Activated T-cell treated with anti-CD3 and anti-CD28 coated beads, Interleukin-2, amount 50 U/mL, for 48 hours (primary cell): ENCODE measurements around the gene DARS1.
A peak's percentile ranks its signal among the peaks of the same experiment; 100 is the strongest.
"Not testable (repeated sequence)": the region's sequence is repeated elsewhere in the genome, so short reads cannot be mapped to it uniquely, and the experiment has no call there.

Experiments used
- DNase-seq, 2 experiments: peaks; one replicate each; pipeline ENCODE4 v3.0.0-alpha.2; 2020

Gene DARS1

GRCh38 chr2:135980434-135981079 is 4.9 kb downstream of the DARS1 start:
- no peak for DNase-seq

- DNase-seq = no peak
These were observed 9.7 kb downstream of the DARS1 start for GRCh38 chr2:135975702-135976101.

GRCh38 chr2:135974036-135974435 is 11.4 kb downstream of the DARS1 start:
- DNase-seq = no peak

GRCh38 chr2:135969655-135970387 is 15.6 kb downstream of the DARS1 start:
- no peak for DNase-seq

- no peak for DNase-seq
These were observed 19.7 kb downstream of the DARS1 start for GRCh38 chr2:135965756-135966155.

GRCh38 chr2:135964404-135964803 is 21.0 kb downstream of the DARS1 start:
- not testable (repeated sequence) for DNase-seq

- DNase-seq = no peak
These were observed 21.6 kb downstream of the DARS1 start for GRCh38 chr2:135963841-135964240.

GRCh38 chr2:135962366-135963123 is 22.9 kb downstream of the DARS1 start:
- peak in 1 of 2 experiments; percentile 34 for DNase-seq

GRCh38 chr2:135960656-135961551 is 24.5 kb downstream of the DARS1 start:
- DNase-seq = no peak

GRCh38 chr2:135960150-135960549 is 25.3 kb downstream of the DARS1 start:
- no peak for DNase-seq

GRCh38 chr2:135958927-135959326 is 26.5 kb downstream of the DARS1 start:
- DNase-seq = not testable (repeated sequence)

GRCh38 chr2:135954020-135954601 is 31.3 kb downstream of the DARS1 start:
- DNase-seq = no peak

GRCh38 chr2:135952891-135953290 is 32.5 kb downstream of the DARS1 start:
- no peak for DNase-seq

GRCh38 chr2:135951041-135951583 is 34.3 kb downstream of the DARS1 start:
- DNase-seq = no peak

GRCh38 chr2:135949451-135950234 is 35.8 kb downstream of the DARS1 start:
- no peak for DNase-seq

GRCh38 chr2:135948642-135949355 is 36.6 kb downstream of the DARS1 start:
- DNase-seq = peak; percentile 45 to 55

GRCh38 chr2:135948141-135948540 is 37.3 kb downstream of the DARS1 start:
- DNase-seq = no peak

GRCh38 chr2:135947483-135947882 is 37.9 kb downstream of the DARS1 start:
- DNase-seq = no peak

- no peak for DNase-seq
These were observed 39.9 kb downstream of the DARS1 start for GRCh38 chr2:135945526-135945925.

- DNase-seq = no peak
These were observed 40.8 kb downstream of the DARS1 start for GRCh38 chr2:135944625-135945024.
